Uterus (tissue), 2 donors: ENCODE measurements around the gene KDM2B.

Source experiments
- POLR2A ChIP-seq, 2 donors: fragments of 450-650 bp; IDR thresholded peaks; one replicate each; pipeline ENCODE4 v1.6.1; 2016; ENCODE audit warnings: antibody characterized with exemption in 2 of 2, mild to moderate bottlenecking in 1 of 2, moderate library complexity in 1 of 2
- TF ChIP-seq, protein P1 (sequence below), 4 experiments: fragments of 200-600 bp in 2 of 4; fragments of 450-650 bp in 2 of 4; sonication (generic) in 2 of 4; IDR thresholded peaks; one replicate each; pipeline ENCODE4 v1.5.1; 2016 to 2019; ENCODE audit warnings: antibody characterized with exemption in 4 of 4, mild to moderate bottlenecking in 2 of 4, moderate library complexity in 1 of 4

DNA sequence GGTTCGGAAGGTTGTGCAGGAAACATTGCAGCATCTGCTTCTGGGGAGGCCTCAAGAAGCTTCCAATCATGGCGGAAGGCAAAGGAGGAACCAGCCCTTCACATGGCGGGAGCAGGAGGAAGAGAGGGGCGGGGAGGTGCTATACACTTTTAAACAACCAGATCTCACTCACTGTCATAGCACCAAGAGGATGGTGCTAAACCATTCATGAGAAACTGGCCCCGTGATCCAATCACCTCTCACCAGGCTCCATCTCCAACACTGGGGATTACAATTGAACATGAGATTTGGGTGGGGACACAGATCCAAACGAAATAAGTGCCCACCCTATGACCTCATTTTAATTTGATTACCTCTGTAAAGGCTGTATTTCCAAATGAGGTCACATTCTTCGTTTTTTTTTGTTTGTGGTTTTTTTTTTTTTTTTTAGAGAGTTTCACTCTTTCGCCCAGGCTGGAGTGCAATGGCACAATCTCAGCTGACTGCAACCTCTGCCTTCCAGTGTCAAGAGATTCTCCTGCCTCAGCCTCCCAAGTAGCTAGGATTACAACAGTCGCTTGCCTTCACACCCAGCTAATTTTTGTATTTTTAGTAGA is 34.1 kb upstream of the KDM2B start:
- TF ChIP-seq, protein P1, sequence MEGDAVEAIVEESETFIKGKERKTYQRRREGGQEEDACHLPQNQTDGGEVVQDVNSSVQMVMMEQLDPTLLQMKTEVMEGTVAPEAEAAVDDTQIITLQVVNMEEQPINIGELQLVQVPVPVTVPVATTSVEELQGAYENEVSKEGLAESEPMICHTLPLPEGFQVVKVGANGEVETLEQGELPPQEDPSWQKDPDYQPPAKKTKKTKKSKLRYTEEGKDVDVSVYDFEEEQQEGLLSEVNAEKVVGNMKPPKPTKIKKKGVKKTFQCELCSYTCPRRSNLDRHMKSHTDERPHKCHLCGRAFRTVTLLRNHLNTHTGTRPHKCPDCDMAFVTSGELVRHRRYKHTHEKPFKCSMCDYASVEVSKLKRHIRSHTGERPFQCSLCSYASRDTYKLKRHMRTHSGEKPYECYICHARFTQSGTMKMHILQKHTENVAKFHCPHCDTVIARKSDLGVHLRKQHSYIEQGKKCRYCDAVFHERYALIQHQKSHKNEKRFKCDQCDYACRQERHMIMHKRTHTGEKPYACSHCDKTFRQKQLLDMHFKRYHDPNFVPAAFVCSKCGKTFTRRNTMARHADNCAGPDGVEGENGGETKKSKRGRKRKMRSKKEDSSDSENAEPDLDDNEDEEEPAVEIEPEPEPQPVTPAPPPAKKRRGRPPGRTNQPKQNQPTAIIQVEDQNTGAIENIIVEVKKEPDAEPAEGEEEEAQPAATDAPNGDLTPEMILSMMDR (IDR thresholded peaks at IDR 0.05), result no peak
- TF ChIP-seq POLR2A (IDR thresholded peaks at IDR 0.05), result no peak
